Gastroesophageal sphincter (tissue), 4 donors: Measurements from ENCODE around the gene ACP1. TPM values are rescaled to one million over a fixed set of nuclear protein-coding genes. Genes with fewer than 3 reads are reported as not detected.
"Not testable (repeated sequence)": the region's sequence is repeated elsewhere in the genome, so short reads cannot be mapped to it uniquely, and the experiment has no call there.

Source experiments
- ATAC-seq: fragments of 150-250 bp; one replicate; pipeline ENCODE4 v1.9.1; 2016; ENCODE audit warnings: mild to moderate bottlenecking, moderate library complexity
- H3K27ac ChIP-seq, 4 donors: fragments of 200-600 bp; sonication (generic) in 3 of 4; 1 replicate in 3 of 4; 2 replicates in 1 of 4; pipeline ENCODE4 v1.5.1; 2016 to 2019
- H3K27me3 ChIP-seq: fragments of 200-600 bp; sonication (generic); one replicate; pipeline ENCODE4 v1.5.1; 2019
- H3K36me3 ChIP-seq, 2 donors: fragments of 200-600 bp; sonication (generic); one replicate each; pipeline ENCODE4 v1.5.1; 2019; ENCODE audit warnings: control low read depth in 1 of 2
- H3K4me1 ChIP-seq, 3 donors: fragments of 200-600 bp; sonication (generic); 1 replicate in 2 of 3; 2 replicates in 1 of 3; pipeline ENCODE4 v1.5.1; 2016 to 2019; ENCODE audit warnings: control low read depth in 2 of 3
- H3K4me3 ChIP-seq, 2 donors: fragments of 200-600 bp; sonication (generic); one replicate each; pipeline ENCODE4 v1.5.1; 2019; ENCODE audit warnings: mild to moderate bottlenecking in 1 of 2, moderate library complexity in 1 of 2
- H3K9me3 ChIP-seq, 3 donors: fragments of 200-600 bp; sonication (generic); one replicate each; pipeline ENCODE4 v1.5.1; 2017 to 2019; ENCODE audit warnings: control low read depth in 2 of 3
- CTCF ChIP-seq, 4 experiments: fragments of 200-600 bp in 2 of 4; fragments of 450-650 bp in 2 of 4; sonication (generic) in 1 of 4; IDR thresholded peaks; one replicate each; pipeline ENCODE4 v1.5.1; 2017 to 2019; ENCODE audit warnings: antibody characterized with exemption in 4 of 4, mild to moderate bottlenecking in 2 of 4, moderate library complexity in 2 of 4
- EP300 ChIP-seq: sonication (generic); formaldehyde crosslinking; IDR thresholded peaks from one replicate; pipeline ENCODE4 v1.6.1; 2017; ENCODE audit warnings: antibody characterized with exemption, mild to moderate bottlenecking
- POLR2A ChIP-seq, 2 donors: fragments of 450-650 bp; IDR thresholded peaks; one replicate each; pipeline ENCODE4 v1.6.1; 2017; ENCODE audit warnings: antibody characterized with exemption in 2 of 2, mild to moderate bottlenecking in 2 of 2, moderate library complexity in 1 of 2
- POLR2AphosphoS5 ChIP-seq: sonication (generic); formaldehyde crosslinking; IDR thresholded peaks from one replicate; pipeline ENCODE4 v1.6.1; 2017; ENCODE audit warnings: antibody characterized with exemption
- WGBS, 2 donors: methylation state at CpG; one replicate each; pipeline ENCODE4 v1.1.5; 2018; ENCODE audit warnings: low coverage in 1 of 2; 5-methylcytosine and 5-hydroxymethylcytosine counted together
- total RNA-seq, 4 donors: library from RNA; depleted of rRNA; stranded (reverse); fragments of >200 nt; gene quantifications; one replicate each; pipeline ENCODE4 v1.1.0, GENCODE V29; 2016

ACP1 gene
- total RNA-seq, 4 donors from 2014 or later = 79.5 to 115 (median 82.0) TPM

- WGBS, 2 donors = 60 to 67% methylated on average over 1 to 4 of the region's 14 CpGs
- Histone ChIP-seq H3K9me3 (no peaks in the 10 kb centered on the region), H3K27me3 (peaks cover 37% of the 10 kb centered on the region), H3K36me3 (no peaks in the 10 kb centered on the region), H3K4me1 (no peaks in the 10 kb centered on the region), H3K4me3 (no peak overlapping the region), H3K27ac (no peak overlapping the region)
- TF ChIP-seq POLR2AphosphoS5 = no peak
- TF ChIP-seq EP300 = no peak
- TF ChIP-seq CTCF (IDR thresholded peaks at IDR 0.05) = no peak
- no peak for TF ChIP-seq POLR2A (IDR thresholded peaks at IDR 0.05)
- ATAC-seq = no peak
These were observed 49.2 kb downstream of the ACP1 start for GRCh38 chr2:313991-314390.

- Histone ChIP-seq H3K4me3 (no peak overlapping the region), H3K4me1 (no peaks in the 10 kb centered on the region), H3K9me3 (no peaks in the 10 kb centered on the region), H3K27me3 (peaks cover 33% of the 10 kb centered on the region), H3K36me3 (no peaks in the 10 kb centered on the region), H3K27ac (no peak overlapping the region)
- WGBS, 2 donors = 87 to 100% methylated on average over 3 to 26 of the region's 56 CpGs
- ATAC-seq = no peak
- no peak for TF ChIP-seq POLR2AphosphoS5
- no peak for TF ChIP-seq POLR2A (IDR thresholded peaks at IDR 0.05)
- TF ChIP-seq EP300 = no peak
- TF ChIP-seq CTCF (IDR thresholded peaks at IDR 0.05) = no peak
These were observed 50.0 kb downstream of the ACP1 start for GRCh38 chr2:314561-315336.

- not testable (repeated sequence) for ATAC-seq, H3K4me1 ChIP-seq, H3K36me3 ChIP-seq, H3K4me3 ChIP-seq, H3K27ac ChIP-seq, H3K9me3 ChIP-seq
- peaks cover 22% of the 10 kb centered on the region for H3K27me3 ChIP-seq
- WGBS, 2 donors = 0 to 57% methylated on average over 1 to 6 of the region's 6 CpGs
These were observed 51.2 kb downstream of the ACP1 start for GRCh38 chr2:315925-316324.

GRCh38 chr2:316381-316780 lies 51.6 kb downstream of the ACP1 start:
- Histone ChIP-seq H3K27me3 (peaks cover 21% of the 10 kb centered on the region), H3K4me1 (no peaks in the 10 kb centered on the region), H3K4me3 (no peak overlapping the region), H3K27ac (no peak overlapping the region), H3K9me3 (no peaks in the 10 kb centered on the region), H3K36me3 (no peaks in the 10 kb centered on the region)
- 95 to 100% methylated on average over 5 to 11 of the region's 12 CpGs for WGBS, 2 donors
- TF ChIP-seq POLR2A (IDR thresholded peaks at IDR 0.05) (no peak), POLR2AphosphoS5 (no peak), CTCF (IDR thresholded peaks at IDR 0.05) (no peak), EP300 (no peak)
- ATAC-seq = no peak

- Histone ChIP-seq H3K27me3 (peaks cover 21% of the 10 kb centered on the region), H3K27ac (no peak overlapping the region), H3K36me3 (no peaks in the 10 kb centered on the region), H3K4me1 (no peaks in the 10 kb centered on the region), H3K4me3 (no peak overlapping the region), H3K9me3 (no peaks in the 10 kb centered on the region)
- 45 to 52% methylated on average over 13 to 18 of the region's 27 CpGs for WGBS, 2 donors
- TF ChIP-seq CTCF (IDR thresholded peaks at IDR 0.05) = no peak
- ATAC-seq = no peak
These were observed 53.0 kb downstream of the ACP1 start for GRCh38 chr2:317501-318424.
